ENCODE measurements around the gene LHPP.

Gene LHPP

DNA sequence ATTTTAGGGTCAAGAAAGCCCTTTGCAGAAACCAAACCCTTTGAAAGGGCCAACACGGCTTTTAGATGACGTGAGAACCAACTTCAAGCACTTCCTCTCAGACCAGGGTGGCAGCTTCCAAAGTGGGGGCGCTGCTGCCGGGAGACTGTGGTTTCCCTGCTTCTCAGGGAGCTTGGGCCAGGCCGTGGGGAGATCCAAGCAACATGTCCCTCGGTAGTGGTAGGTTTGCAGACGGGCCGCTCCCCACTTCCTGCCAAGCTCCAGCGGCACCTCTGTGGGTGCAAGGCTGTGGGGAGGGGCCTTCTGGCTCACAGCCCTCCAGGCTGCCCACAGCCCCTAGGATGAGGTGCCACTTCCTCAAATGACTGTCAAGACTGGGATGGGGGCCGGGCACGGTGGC is 150.1 kb downstream of the LHPP start:
- DNase-seq = peak in 3 of 5 experiments; percentile 12 to 89 (median 84)

DNA sequence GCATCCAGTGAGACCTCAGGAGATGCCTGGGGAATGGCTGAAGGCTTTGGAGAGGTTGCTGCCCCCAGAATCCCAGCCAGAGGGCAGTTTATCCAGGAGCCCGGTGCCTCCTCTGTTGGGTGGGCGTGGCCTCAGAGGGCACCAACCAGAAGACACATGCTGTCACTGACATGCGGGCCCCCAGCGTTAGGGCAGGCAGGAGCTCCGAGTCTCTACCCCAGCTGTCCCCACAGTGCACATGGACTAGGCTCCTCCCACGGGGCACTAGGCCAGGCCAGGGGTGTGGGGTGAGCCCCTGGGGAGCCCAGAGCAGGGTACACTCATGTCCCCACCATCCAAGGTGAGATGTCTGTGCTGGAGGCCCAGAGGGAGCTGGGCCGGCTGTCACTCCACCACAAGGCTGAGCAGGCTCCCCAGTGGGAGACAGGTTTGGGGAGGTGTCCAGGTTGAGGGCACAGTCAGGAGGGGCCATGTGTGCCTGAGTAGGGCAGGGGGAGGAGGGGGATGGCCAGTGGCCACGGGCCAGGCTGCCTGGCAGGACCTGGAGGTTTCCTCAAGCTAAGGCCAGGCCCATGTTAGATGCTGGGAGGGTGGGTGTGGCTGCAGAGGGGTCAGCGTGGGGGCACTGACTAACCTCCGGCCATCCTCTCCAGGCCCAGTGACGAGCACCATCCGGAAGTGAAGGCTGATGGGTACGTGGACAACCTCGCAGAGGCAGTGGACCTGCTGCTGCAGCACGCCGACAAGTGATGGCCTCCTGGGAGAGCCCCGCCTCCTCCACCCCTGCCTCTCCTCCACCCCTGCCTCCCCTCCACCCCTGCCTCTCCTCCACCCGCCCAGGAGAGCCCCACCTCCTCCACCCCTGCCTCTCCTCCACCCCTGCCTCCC is 151.2 kb downstream of the LHPP start:
- DNase-seq = peak in 3 of 5 experiments; percentile 19 to 27 (median 20)

- DNase-seq = peak in 2 of 5 experiments; percentile 49 to 75
Measured at GRCh38 chr10:124614003-124614659, 152.5 kb downstream of the LHPP start.

GRCh38 chr10:124615259-124615658 is 153.6 kb downstream of the LHPP start:
- DNase-seq = no peak

DNA sequence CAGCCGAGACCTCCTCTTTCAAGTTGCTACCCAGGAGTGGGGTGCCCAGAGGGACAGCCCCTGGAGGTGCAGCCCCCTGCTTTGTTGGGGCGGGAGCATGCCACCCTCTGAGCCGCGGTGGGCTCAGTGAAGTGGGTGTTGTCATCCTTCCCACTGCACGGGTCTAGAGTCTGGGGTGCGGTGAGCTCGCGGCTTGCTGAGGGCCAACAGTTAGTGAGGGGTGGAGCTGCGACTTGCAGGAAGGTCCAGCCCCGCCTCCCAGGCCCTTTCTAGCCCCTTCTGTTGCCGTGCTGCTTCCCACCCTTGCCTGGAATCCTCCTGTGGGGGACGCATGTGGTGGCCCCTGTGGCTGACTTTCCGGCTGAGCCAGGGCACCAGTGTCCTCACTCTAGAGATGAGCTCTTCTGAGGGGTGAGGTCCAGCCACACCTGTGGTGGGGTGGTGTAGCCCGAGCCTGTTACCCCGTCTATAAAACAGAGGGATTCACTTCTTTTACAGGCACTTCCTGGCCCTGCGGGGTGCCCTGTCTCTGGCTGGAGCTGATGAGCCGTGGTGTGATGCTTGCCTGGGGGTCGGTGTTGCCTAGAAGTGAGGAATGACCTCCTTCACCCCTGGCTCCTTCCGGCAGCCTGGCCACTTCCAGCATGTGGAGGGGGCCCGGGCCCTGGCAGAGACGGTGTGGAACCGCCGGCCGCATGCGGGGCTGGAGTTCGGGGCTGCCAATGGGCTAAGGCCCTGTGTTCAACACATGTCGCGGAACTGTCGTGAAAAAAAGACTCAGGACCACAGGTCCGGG is 154.6 kb downstream of the LHPP start:
- peak in 1 of 5 experiments; percentile 38 for DNase-seq

GRCh38 chr10:124616836-124617130 is 155.2 kb downstream of the LHPP start:
- DNase-seq = no peak

DNA sequence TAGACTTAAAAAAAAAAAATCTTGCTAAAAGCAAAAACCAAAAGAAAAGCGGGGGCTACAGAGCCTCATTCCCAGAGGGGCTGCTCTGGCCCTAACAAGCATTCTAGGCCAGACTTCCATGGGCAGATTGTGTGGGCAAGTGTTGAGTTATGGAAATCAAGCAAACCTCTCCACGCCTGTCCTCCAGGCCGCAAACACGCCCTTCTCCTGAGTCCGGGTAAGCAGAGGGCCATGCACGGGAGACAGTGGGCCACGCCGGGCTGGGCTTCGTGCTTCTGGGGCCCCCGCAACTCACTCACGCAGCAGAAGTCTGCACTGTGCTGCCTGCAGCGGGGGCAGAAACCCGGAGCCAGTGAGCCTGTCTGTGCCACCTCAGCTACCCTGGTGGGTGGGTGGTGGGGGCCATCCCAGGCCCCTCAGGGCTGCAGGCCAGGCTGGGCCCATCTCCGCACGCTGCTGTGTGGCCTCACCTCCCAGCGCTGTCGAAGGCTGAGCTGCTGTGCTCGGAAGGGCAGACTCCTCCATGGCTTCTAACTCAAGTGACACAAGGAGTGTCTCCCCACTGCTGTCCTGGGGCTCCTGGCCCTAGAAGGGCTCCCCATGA is 156.9 kb downstream of the LHPP start:
- DNase-seq = no peak

DNA sequence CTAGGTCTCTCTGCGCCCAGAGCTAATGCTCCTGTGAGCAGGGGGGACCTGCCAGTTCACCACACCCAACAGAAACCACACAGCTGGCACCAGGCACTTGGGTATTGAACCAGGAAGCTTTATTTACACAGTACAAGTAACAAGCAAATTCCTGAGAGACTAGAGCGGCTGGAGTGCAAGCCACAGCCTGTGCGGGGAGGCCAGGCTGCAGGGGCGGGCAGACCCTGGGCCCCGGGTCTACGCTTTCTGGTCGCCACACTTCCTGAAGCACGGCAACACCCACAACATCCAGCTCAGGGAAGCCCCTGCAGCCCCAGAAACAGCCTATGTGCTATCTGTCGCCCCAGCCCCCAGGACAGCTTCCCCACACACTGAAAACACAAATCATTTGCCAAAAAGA is 157.6 kb downstream of the LHPP start:
- peak in 1 of 5 experiments; percentile 56 for DNase-seq

GRCh38 chr10:124619802-124620490 is 158.3 kb downstream of the LHPP start:
- no peak for DNase-seq

- DNase-seq = no peak
Measured at GRCh38 chr10:124621637-124622036, 160.0 kb downstream of the LHPP start.

GRCh38 chr10:124622158-124622557 is 160.5 kb downstream of the LHPP start:
- DNase-seq = no peak

GRCh38 chr10:124622866-124623536 is 161.4 kb downstream of the LHPP start:
- DNase-seq = no peak

DNA sequence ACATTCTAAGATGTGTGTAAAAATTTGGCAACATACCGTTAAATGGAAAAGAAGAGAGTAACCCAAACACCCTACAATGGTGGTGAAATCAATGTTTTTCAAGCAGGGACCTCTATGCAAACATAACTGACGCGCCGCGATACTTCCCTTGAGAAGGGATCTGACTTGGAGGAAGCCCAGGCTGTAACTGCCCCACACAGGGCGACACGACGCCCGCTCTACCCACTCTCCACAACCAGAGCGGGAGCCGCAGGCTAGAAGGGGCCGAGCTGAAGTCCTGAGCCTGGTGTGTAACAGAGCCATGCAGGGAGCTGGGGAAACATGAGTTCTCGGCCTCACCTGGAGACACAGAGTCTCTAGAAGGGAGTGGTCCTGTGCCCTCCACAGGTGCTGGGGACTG is 162.4 kb downstream of the LHPP start:
- DNase-seq = no peak

- no peak for DNase-seq
Measured at GRCh38 chr10:124624466-124624865, 162.8 kb downstream of the LHPP start.

DNA sequence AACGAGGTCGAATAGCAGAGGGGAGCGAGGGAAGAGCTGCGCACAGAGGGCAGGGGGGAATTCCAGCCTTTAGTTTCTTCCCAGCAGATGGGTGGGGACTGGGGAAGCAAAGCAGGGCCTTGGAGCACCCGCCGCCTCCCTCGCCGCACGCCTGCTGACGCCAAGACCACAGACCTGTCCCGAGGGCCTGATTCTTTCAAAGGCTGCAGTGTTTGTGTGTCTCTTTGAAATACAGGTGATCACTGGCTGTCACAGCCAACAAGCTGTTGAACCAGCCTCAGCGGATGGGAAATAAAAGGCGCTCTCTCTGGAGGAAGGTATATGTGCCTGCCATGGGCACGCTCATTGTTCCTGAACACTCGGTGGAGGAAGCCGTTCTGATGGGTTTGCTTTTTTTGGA is 163.3 kb downstream of the LHPP start:
- DNase-seq = no peak

- DNase-seq = no peak
Measured at GRCh38 chr10:124625831-124626238, 164.2 kb downstream of the LHPP start.

GRCh38 chr10:124626759-124627380 is 165.2 kb downstream of the LHPP start:
- peak in 4 of 5 experiments; percentile 26 to 82 (median 45) for DNase-seq

- DNase-seq = no peak
Measured at GRCh38 chr10:124627866-124628675, 166.4 kb downstream of the LHPP start.

- DNase-seq = no peak
Measured at GRCh38 chr10:124628676-124629021, 167.0 kb downstream of the LHPP start.

DNA sequence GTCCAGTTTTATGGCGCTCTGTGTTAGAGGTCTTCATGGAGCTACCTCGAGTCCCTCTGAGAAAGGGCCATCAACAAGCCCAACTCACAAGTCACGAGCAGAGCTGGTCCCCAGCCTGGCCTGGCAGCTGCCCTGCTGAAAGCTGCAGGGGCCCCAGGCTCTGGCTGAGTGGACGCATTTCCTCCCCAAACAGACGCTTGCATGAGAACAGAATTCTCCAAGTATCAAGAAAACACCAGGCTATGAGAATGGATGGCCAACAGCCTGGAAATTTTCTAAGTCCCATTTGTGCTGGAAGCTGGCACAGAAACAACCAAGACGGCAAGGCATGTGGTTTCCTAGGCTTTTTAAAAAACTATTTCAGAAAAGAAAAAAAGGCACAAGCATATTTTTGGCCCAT is 167.8 kb downstream of the LHPP start:
- DNase-seq = no peak
